H1 (cell line): ENCODE measurements around the gene HS1BP3. TPM values are rescaled to one million over a fixed set of nuclear protein-coding genes. Genes with fewer than 3 reads are reported as not detected.

Experiments used
- CTCF ChIA-PET: fragments of 300-600 bp; sonication (Branson Sonifier 250); formaldehyde crosslinking; loops from one replicate; lab custom pipeline; 2021; ENCODE audit not compliant: partially characterized antibody; lab: Charles Lee
- POLR2A ChIA-PET: fragments of 300-600 bp; sonication (Branson Sonifier 250); formaldehyde crosslinking; loops from one replicate; lab custom pipeline; 2021; ENCODE audit warnings: inconsistent platforms; ENCODE audit not compliant: partially characterized antibody; lab: Charles Lee
- DNase-seq, 2 experiments: peaks; one replicate each; pipeline versions ENCODE4 v3.0.0 to v3.0.0-alpha.2; 2010 to 2022; ENCODE audit warnings: low spot score in 2 of 2, low read depth in 1 of 2, mixed read lengths in 1 of 2
- FAIRE-seq: peaks from 2 replicates; lab custom pipeline; 2011; peaks lifted over from hg19 to GRCh38; lab: Jason Lieb, UNC
- H2AFZ ChIP-seq: 2 replicates; pipeline ENCODE4 v1.8.1; 2012; ENCODE audit warnings: low read length, inconsistent platforms
- H2AK5ac ChIP-seq: 2 replicates; pipeline ENCODE4 v1.6.1; 2013; ENCODE audit warnings: low read depth, low read length
- H2BK120ac ChIP-seq: replicated peaks from 2 replicates; pipeline ENCODE3; 2013; ENCODE audit warnings: low read depth, low read length, inconsistent platforms
- H2BK12ac ChIP-seq: 2 replicates; pipeline ENCODE4 v1.6.1; 2013; ENCODE audit warnings: low read depth, low read length
- H2BK15ac ChIP-seq: 2 replicates; pipeline ENCODE4 v1.6.1; 2013; ENCODE audit warnings: low read length
- H2BK20ac ChIP-seq: 2 replicates; pipeline ENCODE4 v1.6.1; 2013; ENCODE audit warnings: low read length
- H2BK5ac ChIP-seq: 2 replicates; pipeline ENCODE4 v1.6.1; 2013; ENCODE audit warnings: low read depth, low read length
- H3K14ac ChIP-seq: 2 replicates; pipeline ENCODE4 v1.6.1; 2013; ENCODE audit warnings: inconsistent platforms; ENCODE audit not compliant: insufficient read length
- H3K18ac ChIP-seq: 2 replicates; pipeline ENCODE4 v1.6.1; 2013; ENCODE audit warnings: low read length; ENCODE audit errors: extremely low read depth
- H3K23ac ChIP-seq: 2 replicates; pipeline ENCODE4 v1.6.1; 2013; ENCODE audit warnings: inconsistent platforms; ENCODE audit not compliant: insufficient read length
- H3K23me2 ChIP-seq: 2 replicates; pipeline ENCODE4 v1.6.1; 2013; ENCODE audit warnings: low read depth, low read length
- H3K27ac ChIP-seq: 2 replicates; pipeline ENCODE4 v1.6.1; 2011; ENCODE audit warnings: low read depth, low read length, inconsistent platforms
- H3K27me3 ChIP-seq, 4 experiments: replicated peaks in 1 of 4; 1 replicate in 1 of 4; 2 replicates in 3 of 4; pipeline versions ENCODE4 v1.6.1 to v1.8.1; 2011 to 2013; ENCODE audit warnings: low read length in 3 of 4, mild to moderate bottlenecking in 3 of 4, inconsistent platforms in 2 of 4, mixed read lengths in 2 of 4, moderate library complexity in 1 of 4; ENCODE audit not compliant: control insufficient read depth in 3 of 4, insufficient read depth in 3 of 4; ENCODE audit errors: extremely low read depth in 1 of 4
- H3K36me3 ChIP-seq, 4 experiments: 2 replicates each; pipeline versions ENCODE4 v1.6.1 to v1.8.1; 2011 to 2013; ENCODE audit warnings: mild to moderate bottlenecking in 4 of 4, low read length in 3 of 4, moderate library complexity in 2 of 4, control low read depth in 1 of 4, inconsistent platforms in 1 of 4; ENCODE audit not compliant: insufficient read depth in 4 of 4, control insufficient read depth in 2 of 4
- H3K4ac ChIP-seq: replicated peaks from 2 replicates; pipeline ENCODE3; 2013; ENCODE audit warnings: low read length, low read depth, mixed read lengths, inconsistent platforms; ENCODE audit not compliant: insufficient read length
- H3K4me1 ChIP-seq, 4 experiments: replicated peaks in 1 of 4; 1 replicate in 1 of 4; 2 replicates in 3 of 4; pipeline versions ENCODE4 v1.6.1 to v1.8.1; 2011 to 2013; ENCODE audit warnings: low read length in 3 of 4, inconsistent platforms in 2 of 4, mixed read lengths in 1 of 4; ENCODE audit not compliant: insufficient read depth in 4 of 4, control insufficient read depth in 3 of 4
- H3K4me2 ChIP-seq, 2 experiments: 2 replicates each; pipeline versions ENCODE4 v1.6.1 to v1.8.1; 2011 to 2013; ENCODE audit warnings: low read depth in 2 of 2, low read length in 2 of 2, control low read depth in 1 of 2, inconsistent platforms in 1 of 2, mild to moderate bottlenecking in 1 of 2; ENCODE audit not compliant: insufficient read depth in 1 of 2
- H3K4me3 ChIP-seq, 4 experiments: fragments of 200-600, 300-600 bp in 1 of 4; sonication (generic), shearing (Covaris generic), sonication (Bioruptor Twin) in 1 of 4; 2 replicates each; pipeline versions ENCODE4 v1.5.1 to v1.8.1; 2011 to 2016; ENCODE audit warnings: low read length in 4 of 4, low read depth in 3 of 4, control low read depth in 2 of 4, inconsistent platforms in 2 of 4, mild to moderate bottlenecking in 2 of 4, mixed read lengths in 1 of 4, moderate library complexity in 1 of 4; ENCODE audit not compliant: insufficient read depth in 2 of 4; ENCODE audit errors: extremely low read depth in 1 of 4
- H3K56ac ChIP-seq: replicated peaks from 2 replicates; pipeline ENCODE3; 2013; ENCODE audit warnings: low read depth, mild to moderate bottlenecking, mixed read lengths, low read length, inconsistent platforms; ENCODE audit not compliant: insufficient read length
- H3K79me1 ChIP-seq: 2 replicates; pipeline ENCODE4 v1.6.1; 2013; ENCODE audit warnings: low read depth, low read length, control low read depth
- H3K79me2 ChIP-seq, 2 experiments: 2 replicates each; pipeline versions ENCODE4 v1.6.1 to v1.8.1; 2012 to 2013; ENCODE audit warnings: low read length in 2 of 2, mild to moderate bottlenecking in 2 of 2, inconsistent platforms in 1 of 2; ENCODE audit not compliant: insufficient read depth in 2 of 2, control insufficient read depth in 1 of 2
- H3K9ac ChIP-seq, 4 experiments: replicated peaks in 1 of 4; 1 replicate in 1 of 4; 2 replicates in 3 of 4; pipeline versions ENCODE4 v1.6.1 to v1.8.1; 2011 to 2013; ENCODE audit warnings: low read depth in 3 of 4, low read length in 3 of 4, control low read depth in 2 of 4, mild to moderate bottlenecking in 2 of 4, moderate library complexity in 2 of 4, inconsistent platforms in 1 of 4; ENCODE audit errors: extremely low read depth in 1 of 4
- H3K9me3 ChIP-seq, 2 experiments: 2 replicates each; pipeline versions ENCODE4 v1.6.1 to v1.8.1; 2012 to 2013; ENCODE audit warnings: mild to moderate bottlenecking in 2 of 2, moderate library complexity in 2 of 2, control low read depth in 1 of 2, inconsistent platforms in 1 of 2, low read depth in 1 of 2, low read length in 1 of 2, mixed read lengths in 1 of 2; ENCODE audit not compliant: insufficient read depth in 2 of 2
- H4K20me1 ChIP-seq, 2 experiments: replicated peaks in 1 of 2; 2 replicates each; pipeline versions ENCODE3 to v1.8.1; 2011 to 2013; ENCODE audit warnings: inconsistent platforms in 2 of 2, low read length in 2 of 2, mild to moderate bottlenecking in 1 of 2; ENCODE audit not compliant: insufficient read depth in 2 of 2, control insufficient read depth in 1 of 2
- H4K5ac ChIP-seq: 2 replicates; pipeline ENCODE4 v1.6.1; 2013; ENCODE audit warnings: low read length, low read depth, mixed read lengths, inconsistent platforms; ENCODE audit not compliant: insufficient read length
- H4K8ac ChIP-seq: 2 replicates; pipeline ENCODE4 v1.8.0; 2013; ENCODE audit warnings: mild to moderate bottlenecking, moderate library complexity, low read length, inconsistent platforms; ENCODE audit not compliant: insufficient read depth; ENCODE audit errors: extremely low read depth
- H4K91ac ChIP-seq: replicated peaks from 2 replicates; pipeline ENCODE3; 2013; ENCODE audit warnings: low read length, mixed read lengths, inconsistent platforms; ENCODE audit not compliant: insufficient read length
- BACH1 ChIP-seq: IDR thresholded peaks from 2 replicates; pipeline ENCODE4 v1.6.1; 2012; ENCODE audit warnings: low read length, improper control_type of control experiment
- BCL11A ChIP-seq, 2 experiments: IDR thresholded peaks; one replicate each; pipeline ENCODE4 v1.6.1; 2011; ENCODE audit warnings: low read depth in 2 of 2, low read length in 2 of 2, mild to moderate bottlenecking in 2 of 2
- CBX8 ChIP-seq: fragments of 300-800, 300-1000 bp; sonication (generic); IDR thresholded peaks from 2 replicates; pipeline ENCODE4 v1.7.1; 2016; ENCODE audit warnings: low read depth, low read length, borderline replicate concordance
- PHF8 ChIP-seq: fragments of 200-600 bp; sonication (generic); conservative IDR thresholded peaks from 2 replicates; pipeline ENCODE4 v1.7.1; 2012; ENCODE audit warnings: low read depth, mild to moderate bottlenecking, inconsistent platforms, low read length, moderate library complexity
- RBBP5 ChIP-seq: IDR thresholded peaks from 2 replicates; pipeline ENCODE4 v1.7.1; 2012; ENCODE audit warnings: low read depth, mild to moderate bottlenecking, inconsistent platforms, low read length, moderate library complexity, borderline replicate concordance
- SIN3A ChIP-seq, 2 experiments: IDR thresholded peaks in 1 of 2; conservative IDR thresholded peaks in 1 of 2; 2 replicates each; pipeline ENCODE4 v1.6.1; 2011 to 2012; ENCODE audit warnings: low read length in 2 of 2, improper control_type of control experiment in 1 of 2, low read depth in 1 of 2, mild to moderate bottlenecking in 1 of 2
- WGBS, 2 experiments: shearing (Covaris generic) in 1 of 2; methylation state at CpG; one replicate each; pipeline versions ENCODE4 v1.1.6 to v1.1.7; 2013 to 2015; ENCODE audit warnings: low lambda C conversion rate in 2 of 2, mixed read lengths in 2 of 2, inconsistent platforms in 1 of 2, low coverage in 1 of 2, missing lambda C conversion rate in 1 of 2; ENCODE audit not compliant: insufficient replicate concordance in 2 of 2, insufficient coverage in 1 of 2, insufficient read length in 1 of 2; ENCODE audit errors: extremely low coverage in 1 of 2, missing lambda C conversion rate in 1 of 2; 5-methylcytosine and 5-hydroxymethylcytosine counted together
- polyA plus RNA-seq, 7 experiments: library from polyadenylated mRNA; depleted of rRNA in 3 of 7; stranded (reverse) in 5 of 7; unstranded in 2 of 7; fragments of >200 nt in 5 of 7; fragments of 200-250 nt in 2 of 7; gene quantifications; 1 replicate in 5 of 7; 2 replicates in 1 of 7; 4 replicates in 1 of 7; pipeline versions ENCODE4 v1.2.1 to v1.2.3, GENCODE V29; 2011 to 2013; ENCODE audit warnings: missing spikeins in 2 of 7, mixed read lengths in 2 of 7
- total RNA-seq: library from RNA; stranded (reverse); fragmentation: NEBNext Ultra II Directional; extraction: Animal tissue kit (Norgen Biotek cat#: 25700); gene quantifications from 2 replicates; pipeline ENCODE4 v1.2.1, GENCODE V29; 2021

HS1BP3 gene
- total and polyA plus RNA-seq, 2 of the 8 experiments (the other 6 are each of a cell fraction or from before 2014, with no cell fraction given) = 11.1 to 11.3 TPM

GRCh38 chr2:20622731-20623130, 28.2 kb downstream of the HS1BP3 start:
- H3K9me3 ChIP-seq = no peaks in the 10 kb centered on the region
- POLR2A ChIA-PET = no interaction called here
- TF ChIP-seq SIN3A (conservative IDR thresholded peaks at IDR 0.05 in 1 of 2, IDR thresholded peaks at IDR 0.05 in 1 of 2; ENCODE audit: low read depth in 1 of 2, low read length in 2 of 2) (no peak), CBX8 (no peak), BACH1 (no peak), RBBP5 (no peak), PHF8 (no peak), BCL11A (IDR thresholded peaks at IDR 0.05; ENCODE audit: low read depth in 2 of 2, low read length in 2 of 2) (no peak)
- no peak overlapping the region for H2BK15ac ChIP-seq
- H3K23ac ChIP-seq = no peak overlapping the region
- H3K14ac ChIP-seq = no peak overlapping the region
- H3K27me3 ChIP-seq = no peaks in the 10 kb centered on the region
- no peaks in the 10 kb centered on the region for H3K79me1 ChIP-seq
- CTCF ChIA-PET = interaction anchor here (1.2 to 4.2 kb wide), 6 partner anchors 8 to 211 kb away, joined by 3 to 24 read pairs (median 7); no protein-coding TSS in a partner anchor
- no peak overlapping the region for H3K9ac ChIP-seq
- no peak overlapping the region for H3K56ac ChIP-seq
- H2AFZ ChIP-seq = no peak overlapping the region
- no peak overlapping the region for H2AK5ac ChIP-seq
- no peaks in the 10 kb centered on the region for H4K20me1 ChIP-seq
- H3K27ac ChIP-seq = no peak overlapping the region
- no peak overlapping the region for H3K4me3 ChIP-seq
- no peaks in the 10 kb centered on the region for H3K79me2 ChIP-seq
- no peak overlapping the region for H3K4me2 ChIP-seq
- no peak overlapping the region for H3K4ac ChIP-seq
- H3K36me3 ChIP-seq = 0 out of 8 replicates have a peak, but pooled peaks cover 0 to 2% (median 0%) of the 10 kb centered on the region in 4 experiments
- 83% methylated on average over 10 of the region's 10 CpGs; no CpG with 5 or more reads in 1 of the 2 experiments for WGBS, 2 experiments
- H2BK120ac ChIP-seq = no peak overlapping the region
- H2BK20ac ChIP-seq = no peak overlapping the region
- H2BK5ac ChIP-seq = no peak overlapping the region
- H3K18ac ChIP-seq = no peak overlapping the region
- H4K5ac ChIP-seq = no peak overlapping the region
- H2BK12ac ChIP-seq = no peak overlapping the region
- DNase-seq = no peak
- no peaks in the 10 kb centered on the region for H3K4me1 ChIP-seq
- no peak overlapping the region for H4K91ac ChIP-seq
- no peak for FAIRE-seq
- H4K8ac ChIP-seq = no peak overlapping the region
- H3K23me2 ChIP-seq = no peaks in the 10 kb centered on the region
